Calu3 (cell line): ENCODE results near the gene GMPR2. TPM values are rescaled to one million over a fixed set of nuclear protein-coding genes. Genes with fewer than 3 reads are reported as not detected.
A peak's percentile ranks its signal among the peaks of the same experiment; 100 is the strongest.
"Not testable (repeated sequence)": the region's sequence is repeated elsewhere in the genome, so short reads cannot be mapped to it uniquely, and the experiment has no call there.

Experiments
- BruUV-seq: library from RNA; stranded (reverse); fragments of 400-500 nt; replicated peaks from 2 replicates; lab custom pipeline; 2021; lab: Mats Ljungman, UMichigan
- CTCF ChIA-PET: fragments of 300-600 bp; sonication (Branson Sonifier 250); formaldehyde crosslinking; loops from one replicate; lab custom pipeline; 2022; ENCODE audit warnings: antibody characterized with exemption; lab: Charles Lee
- DNase-seq: peaks from one replicate; pipeline ENCODE4 v3.0.0; 2022
- H3K27ac Mint-ChIP-seq: one replicate; pipeline ENCODE4 v1.8.0; 2022; ENCODE audit warnings: mixed read lengths; ENCODE audit not compliant: unreplicated experiment
- H3K27me3 Mint-ChIP-seq: one replicate; pipeline ENCODE4 v1.8.0; 2022; ENCODE audit warnings: mixed read lengths; ENCODE audit not compliant: unreplicated experiment
- H3K36me3 Mint-ChIP-seq: one replicate; pipeline ENCODE4 v1.8.0; 2022; ENCODE audit warnings: mild to moderate bottlenecking, moderate library complexity, mixed read lengths; ENCODE audit not compliant: insufficient read depth, unreplicated experiment
- H3K4me1 Mint-ChIP-seq: one replicate; pipeline ENCODE4 v1.8.0; 2022; ENCODE audit warnings: mild to moderate bottlenecking, low read depth, mixed read lengths; ENCODE audit not compliant: unreplicated experiment
- H3K4me3 Mint-ChIP-seq: one replicate; pipeline ENCODE4 v1.8.0; 2022; ENCODE audit warnings: mild to moderate bottlenecking, low read depth, moderate library complexity, mixed read lengths; ENCODE audit not compliant: unreplicated experiment
- H3K9me3 Mint-ChIP-seq: one replicate; pipeline ENCODE4 v1.8.0; 2022; ENCODE audit warnings: low read depth, mixed read lengths; ENCODE audit not compliant: unreplicated experiment
- CTCF ChIP-seq: fragments of 200-600 bp; IDR thresholded peaks from one replicate; pipeline ENCODE4 v1.8.0; 2022; ENCODE audit warnings: antibody characterized with exemption; ENCODE audit not compliant: unreplicated experiment
- intact Hi-C: fragments of 100-400 bp; cut with micrococcal nuclease; formaldehyde crosslinking; loops from one replicate; pipeline ENCODE4 v1.10.0; 2022; ENCODE audit not compliant: unreplicated experiment
- total RNA-seq: library from RNA; stranded (reverse); gene quantifications from 2 replicates; pipeline ENCODE4 v1.2.3, GENCODE V29; 2022

The GMPR2 gene
- total RNA-seq, 1 experiment from 2014 or later: 63.4 TPM

DNA sequence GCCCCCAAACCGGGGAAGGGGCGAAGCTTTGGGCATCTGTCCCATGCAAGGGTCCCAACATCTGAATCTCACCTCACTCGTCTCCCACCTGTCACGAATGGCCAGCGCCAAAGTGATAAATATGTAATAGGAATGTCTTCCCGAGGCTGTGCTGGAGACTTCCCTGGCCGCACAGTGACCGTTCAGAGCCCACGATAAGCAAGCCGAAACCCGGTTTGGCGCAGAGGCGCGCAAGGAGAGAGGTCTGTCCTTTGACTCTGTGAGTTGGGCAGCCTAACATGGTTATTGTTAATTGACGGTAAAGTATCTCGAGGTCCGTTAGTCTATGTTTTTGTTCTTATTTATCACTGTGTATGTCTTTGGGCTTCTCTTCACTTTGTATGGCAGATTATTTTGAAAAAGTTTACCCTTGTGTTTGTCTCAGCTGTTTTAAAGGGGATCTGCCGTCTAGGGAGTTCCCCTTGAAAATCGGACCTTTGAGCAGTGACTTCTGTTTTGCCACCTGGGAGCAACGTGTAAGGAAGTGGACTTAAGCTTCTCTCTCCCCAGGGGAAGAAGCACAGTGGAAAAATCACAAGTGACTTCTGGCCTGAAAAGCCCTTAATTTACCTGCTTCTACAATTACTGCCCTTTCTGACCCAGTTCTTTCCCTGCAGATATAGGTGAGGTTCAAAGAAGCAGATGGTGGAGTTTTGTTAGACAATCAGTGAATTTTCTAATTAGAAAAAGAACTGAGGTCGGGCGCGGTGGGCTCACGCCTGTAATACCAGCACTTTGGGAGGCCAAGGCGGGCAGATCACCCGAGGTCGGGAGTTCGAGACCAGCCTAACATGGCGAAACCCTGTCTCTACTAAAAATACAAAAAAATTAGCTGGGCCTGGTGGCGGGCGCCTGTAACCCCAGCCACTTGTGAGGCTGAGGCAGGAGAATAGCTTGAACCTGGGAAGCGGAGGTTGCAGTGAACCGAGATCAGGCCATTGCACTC, 36.4 kb upstream of the GMPR2 start:
- no peak for DNase-seq
- H3K4me1 Mint-ChIP-seq: peaks cover 8% of the 10 kb centered on the region
- peak overlapping the region; percentile 88 for H3K4me3 Mint-ChIP-seq
- H3K27ac Mint-ChIP-seq: peak overlapping the region; percentile 92
- intact Hi-C loops: no loop called here
- no peaks in the 10 kb centered on the region for H3K27me3 Mint-ChIP-seq
- peaks cover 63% of the 10 kb centered on the region for H3K36me3 Mint-ChIP-seq
- CTCF ChIA-PET: interaction anchor here (1.2 to 1.8 kb wide), 3 partner anchors 17 to 49 kb away, joined by 3 to 5 read pairs (median 3); partner anchors contain the start of genes CHMP4A, RNF31 and TINF2
- no peaks in the 10 kb centered on the region for H3K9me3 Mint-ChIP-seq
- BruUV-seq: TSS peak; percentile 67
- TF ChIP-seq CTCF: no peak

GRCh38 chr14:24197056-24197450, 35.7 kb upstream of the GMPR2 start:
- no peaks in the 10 kb centered on the region for H3K27me3 Mint-ChIP-seq
- H3K27ac Mint-ChIP-seq: no peak overlapping the region
- BruUV-seq: no TSS peak
- H3K4me3 Mint-ChIP-seq: peak overlapping the region; percentile 88
- no peaks in the 10 kb centered on the region for H3K9me3 Mint-ChIP-seq
- intact Hi-C loops: no loop called here
- peaks cover 70% of the 10 kb centered on the region for H3K36me3 Mint-ChIP-seq
- TF ChIP-seq CTCF: no peak
- CTCF ChIA-PET: interaction anchor here (1.2 kb wide), 1 partner anchor 45 kb away, joined by 3 read pairs; the partner anchor contains the start of gene TINF2
- DNase-seq: no peak
- peaks cover 8% of the 10 kb centered on the region for H3K4me1 Mint-ChIP-seq

DNA sequence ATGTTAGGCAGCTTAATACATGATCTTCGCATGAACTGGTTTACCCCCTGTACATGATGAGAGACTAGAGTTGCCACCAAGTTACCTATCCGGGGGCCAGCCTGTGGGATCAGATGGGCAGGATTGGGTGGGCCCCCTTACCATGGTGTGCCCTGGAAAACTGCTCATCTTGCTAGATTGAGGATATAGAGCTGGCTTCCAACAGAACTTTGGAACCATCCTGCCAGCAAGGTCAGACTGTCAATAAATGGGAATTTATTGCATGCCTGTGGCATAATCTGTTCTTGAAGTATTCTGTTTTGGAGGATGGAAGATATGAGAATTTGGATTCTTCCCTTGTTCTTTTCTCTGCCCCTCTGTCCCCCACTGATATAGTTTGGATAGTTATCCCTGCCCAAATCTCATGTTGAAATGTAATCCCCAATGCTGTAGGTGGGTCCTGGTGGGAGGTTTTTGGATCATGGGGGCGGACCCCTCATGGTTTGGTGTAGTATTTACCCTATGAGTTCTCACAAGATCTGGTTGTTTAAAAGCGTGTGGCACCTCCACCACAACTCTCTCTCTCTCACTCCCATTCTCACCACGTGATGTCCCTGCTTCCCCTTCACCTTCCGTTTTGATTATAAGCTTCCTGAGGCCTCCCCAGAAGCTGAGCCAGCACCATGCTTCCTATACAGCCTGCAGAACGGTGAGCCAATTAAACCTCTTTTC, 33.8 kb upstream of the GMPR2 start:
- intact Hi-C loops: no loop called here
- Mint-ChIP-seq H3K27me3 (no peaks in the 10 kb centered on the region), H3K9me3 (peaks cover 5% of the 10 kb centered on the region), H3K4me3 (no peak overlapping the region), H3K27ac (peak overlapping the region; percentile 5), H3K36me3 (peaks cover 70% of the 10 kb centered on the region), H3K4me1 (peaks cover 5% of the 10 kb centered on the region)
- no peak for DNase-seq
- CTCF ChIA-PET: interaction anchor here (0.7 kb wide), 1 partner anchor 104 kb away, joined by 6 read pairs; no protein-coding TSS in a partner anchor
- TF ChIP-seq CTCF: no peak
- BruUV-seq: no TSS peak

DNA sequence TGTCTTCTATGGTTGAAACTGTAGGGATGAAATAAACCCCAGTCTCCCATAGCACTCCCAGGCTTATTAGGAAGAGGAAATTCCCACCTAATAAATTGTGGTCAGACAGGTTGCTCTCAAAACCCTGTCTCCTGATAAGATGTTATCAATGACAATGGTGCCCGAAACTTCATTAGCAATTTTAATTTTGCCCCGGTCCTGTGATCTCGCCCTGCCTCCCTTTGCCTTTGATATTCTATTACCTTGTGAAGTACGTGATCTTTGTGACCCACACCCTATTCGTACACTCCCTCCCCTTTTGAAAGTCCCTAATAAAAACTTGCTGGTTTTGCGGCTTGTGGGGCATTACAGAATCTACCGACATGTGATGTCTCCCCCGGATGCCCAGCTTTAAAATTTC, 30.2 kb upstream of the GMPR2 start:
- H3K4me3 Mint-ChIP-seq, H3K27me3 Mint-ChIP-seq, DNase-seq, H3K4me1 Mint-ChIP-seq, H3K27ac Mint-ChIP-seq, intact Hi-C loops, CTCF ChIA-PET, H3K9me3 Mint-ChIP-seq, BruUV-seq: not testable (repeated sequence)
- peaks cover 63% of the 10 kb centered on the region for H3K36me3 Mint-ChIP-seq

DNA sequence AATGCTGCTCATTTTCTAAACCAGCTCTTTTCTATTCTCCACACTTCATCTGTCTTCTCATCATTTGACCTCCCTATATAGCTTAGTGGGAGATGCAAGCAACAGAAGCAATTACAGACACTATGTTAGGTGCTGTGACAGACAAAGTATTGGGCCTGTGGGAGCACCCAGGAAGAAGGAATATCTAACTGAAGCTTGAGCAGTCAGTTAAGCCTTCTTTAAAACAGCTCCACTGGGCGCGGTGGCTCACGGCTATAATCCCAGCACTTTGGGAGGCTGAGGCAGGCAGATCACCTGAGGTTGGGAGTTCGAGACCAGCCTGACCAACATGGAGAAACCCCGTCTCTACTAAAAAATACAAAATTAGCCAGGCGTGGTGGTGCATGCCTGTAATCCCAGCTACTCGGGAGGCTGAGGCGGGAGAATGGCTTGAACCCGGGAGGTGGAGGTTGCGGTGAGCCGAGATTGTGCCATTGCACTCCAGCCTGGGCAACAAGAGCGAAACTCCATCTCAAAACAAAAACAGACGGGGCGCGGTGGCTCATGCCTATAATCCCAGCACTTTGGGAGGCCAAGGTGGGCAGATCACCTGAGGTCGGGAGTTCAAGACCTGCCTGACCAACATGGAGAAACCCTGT, 29.4 kb upstream of the GMPR2 start:
- H3K27me3 Mint-ChIP-seq, intact Hi-C loops, H3K4me3 Mint-ChIP-seq, DNase-seq, H3K4me1 Mint-ChIP-seq, CTCF ChIA-PET, BruUV-seq, H3K9me3 Mint-ChIP-seq, H3K27ac Mint-ChIP-seq: not testable (repeated sequence)
- peaks cover 68% of the 10 kb centered on the region for H3K36me3 Mint-ChIP-seq
